ENCODE data around the gene ZNF701. TPM values are rescaled to one million over a fixed set of nuclear protein-coding genes. Genes with fewer than 3 reads are reported as not detected.
"Not testable (repeated sequence)": the region's sequence is repeated elsewhere in the genome, so short reads cannot be mapped to it uniquely, and the experiment has no call there.

Gene ZNF701
- total and polyA plus RNA-seq, 12 donors: 4.0 to 21.3 (median 11.1) TPM

DNA sequence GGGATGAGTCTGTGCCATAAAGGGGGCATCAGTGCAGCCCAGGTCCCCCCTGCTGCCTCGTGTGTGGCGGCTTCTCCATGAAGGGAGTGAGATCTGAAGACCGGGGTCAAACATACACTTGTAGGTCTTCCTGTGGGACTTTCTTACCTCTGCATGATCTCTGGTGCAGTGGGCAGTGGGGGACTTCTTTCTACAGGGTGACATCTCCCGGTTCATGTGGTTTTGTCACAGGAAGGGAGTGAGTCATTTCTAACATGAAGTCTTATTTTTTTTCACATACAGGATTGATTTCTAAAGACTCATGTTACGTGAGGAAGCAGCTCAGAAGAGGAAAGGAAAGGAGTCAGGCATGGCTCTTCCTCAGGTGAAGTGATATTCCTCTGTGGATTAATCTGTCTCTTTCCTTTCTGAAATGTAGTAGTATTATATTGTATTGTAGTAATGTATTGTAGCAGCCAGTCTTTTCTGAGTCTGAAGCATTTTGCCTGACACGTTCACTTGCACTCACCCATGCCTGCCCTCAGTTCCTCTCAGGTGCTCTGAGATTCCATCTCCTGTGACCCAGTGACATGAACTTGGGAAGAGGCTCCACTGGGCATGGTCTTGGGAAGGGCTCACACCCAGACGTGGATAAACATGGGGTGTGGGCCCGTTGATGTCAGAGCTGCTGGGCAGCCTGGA, 27.0 kb upstream of the ZNF701 start:
- H3K36me3 ChIP-seq (replicated peaks in 1 of 2): peaks cover 0 to 25% of the 10 kb centered on the region in 2 donors
- no peak for TF ChIP-seq POLR2A (IDR thresholded peaks at IDR 0.05)
- TF ChIP-seq, protein P1, sequence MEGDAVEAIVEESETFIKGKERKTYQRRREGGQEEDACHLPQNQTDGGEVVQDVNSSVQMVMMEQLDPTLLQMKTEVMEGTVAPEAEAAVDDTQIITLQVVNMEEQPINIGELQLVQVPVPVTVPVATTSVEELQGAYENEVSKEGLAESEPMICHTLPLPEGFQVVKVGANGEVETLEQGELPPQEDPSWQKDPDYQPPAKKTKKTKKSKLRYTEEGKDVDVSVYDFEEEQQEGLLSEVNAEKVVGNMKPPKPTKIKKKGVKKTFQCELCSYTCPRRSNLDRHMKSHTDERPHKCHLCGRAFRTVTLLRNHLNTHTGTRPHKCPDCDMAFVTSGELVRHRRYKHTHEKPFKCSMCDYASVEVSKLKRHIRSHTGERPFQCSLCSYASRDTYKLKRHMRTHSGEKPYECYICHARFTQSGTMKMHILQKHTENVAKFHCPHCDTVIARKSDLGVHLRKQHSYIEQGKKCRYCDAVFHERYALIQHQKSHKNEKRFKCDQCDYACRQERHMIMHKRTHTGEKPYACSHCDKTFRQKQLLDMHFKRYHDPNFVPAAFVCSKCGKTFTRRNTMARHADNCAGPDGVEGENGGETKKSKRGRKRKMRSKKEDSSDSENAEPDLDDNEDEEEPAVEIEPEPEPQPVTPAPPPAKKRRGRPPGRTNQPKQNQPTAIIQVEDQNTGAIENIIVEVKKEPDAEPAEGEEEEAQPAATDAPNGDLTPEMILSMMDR (IDR thresholded peaks at IDR 0.05): no peak
- no peak overlapping the region for H3K4me3 ChIP-seq

DNA sequence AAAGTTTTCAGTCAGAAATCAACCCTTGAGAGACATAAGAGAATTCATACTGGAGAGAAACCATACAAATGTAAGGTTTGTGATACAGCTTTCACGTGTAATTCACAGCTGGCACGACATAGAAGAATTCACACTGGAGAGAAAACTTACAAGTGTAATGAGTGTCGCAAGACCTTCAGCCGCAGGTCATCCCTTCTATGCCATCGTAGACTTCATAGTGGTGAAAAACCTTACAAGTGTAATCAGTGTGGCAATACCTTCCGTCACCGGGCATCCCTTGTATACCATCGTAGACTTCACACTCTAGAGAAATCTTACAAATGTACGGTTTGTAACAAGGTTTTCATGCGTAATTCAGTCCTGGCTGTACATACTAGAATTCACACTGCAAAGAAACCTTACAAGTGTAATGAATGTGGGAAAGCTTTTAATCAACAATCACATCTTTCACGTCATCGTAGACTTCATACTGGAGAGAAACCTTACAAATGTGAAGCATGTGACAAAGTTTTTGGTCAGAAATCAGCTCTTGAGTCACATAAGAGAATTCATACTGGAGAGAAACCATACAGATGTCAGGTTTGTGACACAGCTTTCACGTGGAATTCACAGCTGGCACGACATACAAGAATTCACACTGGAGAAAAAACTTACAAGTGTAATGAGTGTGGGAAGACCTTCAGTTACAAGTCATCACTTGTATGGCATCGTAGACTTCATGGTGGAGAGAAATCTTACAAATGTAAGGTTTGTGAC, 15.7 kb upstream of the ZNF701 start:
- TF ChIP-seq POLR2A (IDR thresholded peaks at IDR 0.05): no peak
- TF ChIP-seq, protein P1 (IDR thresholded peaks at IDR 0.05): no peak
- intact Hi-C loops (cut with DNase I): no loop called here
- Histone ChIP-seq H3K4me3 (peak overlapping the region in 1 of 4 donors; percentile 6), H3K4me1 (replicated peaks in 1 of 2) (no peaks in the 10 kb centered on the region), H3K9me3 (replicated peaks in 1 of 3) (peaks cover 0 to 69% (median 4%) of the 10 kb centered on the region in 3 donors), H3K27ac (no peak overlapping the region), H3K27me3 (no peaks in the 10 kb centered on the region), H3K36me3 (replicated peaks in 1 of 2) (peaks cover 8 to 29% of the 10 kb centered on the region in 2 donors)
- WGBS, 4 donors: 95 to 99% (median 98%) methylated on average over 15 of the region's 15 CpGs
- no peak for DNase-seq

More for the DNA sequence above, 27.0 kb upstream of the ZNF701 start:
- no peak for DNase-seq
- Histone ChIP-seq H3K27me3 (no peaks in the 10 kb centered on the region), H3K4me1 (replicated peaks in 1 of 2) (no peaks in the 10 kb centered on the region), H3K27ac (no peak overlapping the region), H3K9me3 (replicated peaks in 1 of 3) (no peaks in the 10 kb centered on the region)
- intact Hi-C loops (cut with DNase I): no loop called here
- 73 to 81% (median 78%) methylated on average over 8 of the region's 8 CpGs for WGBS, 4 donors

- TF ChIP-seq POLR2A (IDR thresholded peaks at IDR 0.05): no peak
- TF ChIP-seq, protein P1 (IDR thresholded peaks at IDR 0.05): no peak
- intact Hi-C loops (cut with DNase I): no loop called here
- Histone ChIP-seq H3K4me3 (no peak overlapping the region), H3K4me1 (replicated peaks in 1 of 2) (no peaks in the 10 kb centered on the region), H3K9me3 (replicated peaks in 1 of 3) (peaks cover 0 to 66% (median 2%) of the 10 kb centered on the region in 3 donors), H3K27me3 (no peaks in the 10 kb centered on the region), H3K27ac (no peak overlapping the region), H3K36me3 (replicated peaks in 1 of 2) (peaks cover 8 to 22% of the 10 kb centered on the region in 2 donors)
- 96 to 97% (median 97%) methylated on average over 16 of the region's 16 CpGs for WGBS, 4 donors
- DNase-seq: no peak
Measured at GRCh38 chr19:52557231-52557995, 12.7 kb upstream of the ZNF701 start.

DNA sequence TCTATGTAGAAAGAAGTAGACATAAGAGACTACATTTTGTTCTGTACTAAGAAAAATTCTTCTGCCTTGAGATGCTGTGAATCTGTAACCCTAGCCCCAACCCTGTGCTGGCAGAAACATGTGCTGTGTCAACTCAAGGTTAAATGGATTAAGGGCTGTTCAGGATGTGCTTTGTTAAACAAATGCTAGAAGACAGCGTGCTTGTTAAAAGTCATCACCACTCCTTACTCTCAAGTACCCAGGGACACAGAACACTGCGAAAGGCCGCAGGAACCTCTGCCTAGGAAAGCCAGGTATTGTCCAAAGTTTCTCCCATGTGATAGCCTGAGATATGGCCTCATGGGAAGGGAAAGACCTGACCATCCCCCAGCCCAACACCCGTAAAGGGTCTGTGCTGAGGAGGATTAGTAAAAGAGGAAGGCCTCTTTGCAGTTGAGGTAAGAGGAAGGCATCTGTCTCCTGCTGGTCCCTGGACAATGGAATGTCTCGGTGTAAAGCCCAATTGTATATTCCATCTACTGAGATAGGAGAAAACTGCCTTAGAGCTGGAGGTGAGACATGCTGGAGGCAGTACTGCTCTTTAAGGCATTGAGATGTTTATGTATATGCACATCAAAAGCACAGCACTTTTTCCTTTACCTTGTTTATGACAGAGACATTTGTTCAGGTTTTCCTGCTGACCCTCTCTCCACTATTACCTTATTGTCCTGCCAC, 11.2 kb upstream of the ZNF701 start:
- H3K9me3 ChIP-seq (replicated peaks in 1 of 3): peaks cover 0 to 52% (median 0%) of the 10 kb centered on the region in 3 donors
- intact Hi-C loops (cut with DNase I); DNase-seq; H3K36me3 ChIP-seq (replicated peaks in 1 of 2); H3K4me3 ChIP-seq; H3K27ac ChIP-seq; H3K4me1 ChIP-seq (replicated peaks in 1 of 2); H3K27me3 ChIP-seq: not testable (repeated sequence)
- 80 to 90% (median 84%) methylated on average over 5 of the region's 5 CpGs for WGBS, 4 donors

GRCh38 chr19:52561611-52562010, 8.5 kb upstream of the ZNF701 start:
- DNase-seq; H3K4me1 ChIP-seq (replicated peaks in 1 of 2); intact Hi-C loops (cut with DNase I); H3K36me3 ChIP-seq (replicated peaks in 1 of 2); H3K27me3 ChIP-seq; H3K27ac ChIP-seq; H3K4me3 ChIP-seq: not testable (repeated sequence)
- 95 to 98% (median 97%) methylated on average over 5 to 8 of the region's 8 CpGs for WGBS, 4 donors
- peaks cover 0 to 24% (median 0%) of the 10 kb centered on the region in 3 donors for H3K9me3 ChIP-seq (replicated peaks in 1 of 3)

All from adrenal gland (tissue), 12 donors.